COLO668 (cell line): ENCODE data around the gene CELF4.

ENCODE experiments used
- DNase-seq: peaks from one replicate; lab custom pipeline; 2025; ENCODE audit not compliant: unreplicated experiment; lab: John Stamatoyannopoulos, UW

CELF4 gene

DNA sequence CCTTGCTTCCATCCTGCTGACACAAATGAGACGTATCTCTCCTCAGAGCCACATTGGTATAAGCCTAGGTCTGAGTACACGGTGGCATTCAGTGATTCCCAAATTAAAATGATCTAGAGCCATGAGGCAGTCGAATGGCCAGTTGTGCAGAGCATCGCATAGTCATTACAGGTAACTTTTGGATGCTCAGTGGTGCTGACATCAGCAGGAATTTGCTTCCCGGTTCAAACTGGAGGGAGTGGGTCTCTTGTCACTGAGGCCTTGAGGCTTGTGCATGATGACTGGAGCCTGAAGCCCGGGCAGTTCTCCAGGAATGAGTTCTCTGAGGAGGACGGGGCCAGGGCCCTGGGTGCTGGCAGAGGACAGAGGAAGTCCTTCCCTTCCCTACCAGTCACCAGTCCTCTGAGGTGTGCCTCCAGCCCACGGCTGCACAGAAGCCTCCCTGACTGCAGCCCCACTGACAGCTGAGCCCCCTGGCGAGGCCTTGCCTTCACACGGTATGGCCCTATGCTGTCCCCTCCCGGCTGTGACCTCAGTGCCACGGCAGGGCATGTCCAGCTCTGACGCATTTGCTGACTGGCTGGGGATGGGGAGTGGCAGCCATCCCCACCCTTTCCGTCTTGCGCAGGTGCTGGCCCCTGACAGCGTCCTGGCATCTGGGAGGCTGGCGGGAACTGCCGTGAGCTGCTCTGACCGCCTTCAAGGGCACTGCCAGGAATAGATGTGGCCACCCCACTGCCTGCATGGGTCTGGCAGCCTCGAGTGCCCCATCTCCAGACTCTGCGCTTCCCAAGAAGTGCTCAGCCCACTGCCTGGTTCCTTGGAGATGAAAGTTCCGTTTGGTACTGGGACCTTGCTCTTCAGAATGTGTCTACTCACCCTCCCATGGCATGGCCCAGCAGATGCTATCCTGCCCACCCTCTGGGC, 117.4 kb downstream of the CELF4 start:
- DNase-seq: no peak

DNA sequence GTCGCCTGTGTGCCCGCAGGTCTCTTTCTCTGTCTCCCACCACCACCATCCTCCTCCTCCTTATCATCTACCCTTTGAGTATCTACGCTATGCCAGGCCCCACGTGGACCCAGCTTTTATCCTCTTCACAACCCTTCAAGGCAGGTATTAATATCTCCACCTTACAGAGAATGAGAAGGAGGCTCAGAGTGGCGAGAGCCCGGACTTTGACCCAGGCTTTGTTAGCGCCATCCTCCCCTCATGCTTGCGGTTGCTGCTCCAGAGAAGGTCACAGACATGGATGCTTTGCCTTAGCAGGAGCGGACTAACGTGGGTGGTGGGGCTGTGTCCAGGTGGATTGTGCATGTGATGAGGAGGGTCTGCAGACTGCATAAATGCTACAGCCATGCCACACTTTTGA, 119.8 kb downstream of the CELF4 start:
- DNase-seq: no peak

DNA sequence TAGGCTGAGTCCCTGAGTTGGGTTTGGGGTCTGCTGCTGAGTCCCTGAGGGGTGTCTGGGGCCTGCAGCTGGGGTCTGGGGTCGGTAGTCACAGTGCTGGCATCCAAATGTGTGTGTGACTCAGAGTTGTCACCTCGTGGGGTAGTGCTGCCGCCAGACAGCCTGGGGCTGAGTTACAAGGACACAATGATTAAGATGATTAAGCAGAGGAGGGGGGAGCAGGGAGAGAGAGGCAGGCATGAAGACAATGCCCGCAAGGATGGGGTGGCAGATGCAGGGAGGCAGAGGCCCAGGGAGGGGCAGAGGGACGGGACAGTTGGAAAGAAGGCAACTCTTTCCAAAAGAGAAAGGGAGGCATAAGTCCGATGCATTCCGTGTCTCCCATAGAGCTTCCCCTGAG, 120.2 kb downstream of the CELF4 start:
- DNase-seq: no peak

DNA sequence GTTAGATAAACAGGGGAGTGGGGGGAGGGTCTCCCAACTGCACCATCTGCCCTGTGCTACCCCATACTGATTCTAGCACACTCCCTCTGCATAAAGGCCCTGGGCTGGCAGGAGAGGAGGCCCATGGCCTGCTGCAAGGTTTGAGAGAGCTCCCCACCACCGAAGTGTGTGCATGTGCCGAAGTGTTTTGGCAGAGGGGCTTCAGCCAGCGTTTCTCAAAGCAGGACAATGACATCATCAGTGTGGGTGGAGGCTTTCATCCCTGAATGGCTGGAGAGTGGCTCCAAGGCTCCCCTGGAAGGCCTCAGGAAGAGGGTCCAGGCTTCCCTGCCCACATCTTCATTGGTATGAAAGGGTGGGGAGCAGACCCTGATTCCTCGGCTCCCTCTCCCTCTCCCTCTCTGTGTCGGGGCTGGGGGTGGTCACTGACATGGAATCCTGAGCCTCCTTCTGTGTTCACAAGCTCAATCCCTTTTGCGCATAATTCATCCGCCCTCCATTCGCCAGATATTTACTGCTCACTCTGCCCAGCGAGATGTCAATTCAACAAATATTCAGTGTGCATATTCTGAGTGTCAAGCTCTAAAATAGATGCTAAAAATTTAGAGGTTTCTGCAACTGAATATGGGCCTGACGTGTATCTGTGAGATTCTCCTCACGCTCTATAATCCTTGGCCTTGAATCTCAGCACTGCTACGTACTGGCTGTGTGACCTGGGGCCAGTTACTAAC, 122.1 kb downstream of the CELF4 start:
- DNase-seq: no peak

DNA sequence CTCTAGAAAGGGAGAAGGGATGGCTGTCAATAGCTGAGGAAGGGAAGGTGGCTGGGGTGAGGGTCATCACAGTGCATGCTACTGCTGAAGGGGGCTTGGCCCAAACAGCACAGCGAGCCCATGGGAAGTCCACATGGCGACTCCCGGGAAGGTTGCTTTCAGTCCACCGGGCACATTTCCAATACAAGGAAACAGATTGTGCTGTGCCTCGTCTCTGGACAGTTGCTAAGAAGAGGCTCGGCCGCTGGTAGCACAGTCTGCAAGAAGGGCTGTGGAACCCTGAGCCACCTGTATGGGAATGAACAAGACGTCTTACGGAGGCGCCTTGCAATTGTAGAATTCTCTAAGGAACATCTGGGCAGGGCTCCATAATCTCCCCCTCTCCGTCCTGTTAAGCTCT, 123.1 kb downstream of the CELF4 start:
- no peak for DNase-seq

DNA sequence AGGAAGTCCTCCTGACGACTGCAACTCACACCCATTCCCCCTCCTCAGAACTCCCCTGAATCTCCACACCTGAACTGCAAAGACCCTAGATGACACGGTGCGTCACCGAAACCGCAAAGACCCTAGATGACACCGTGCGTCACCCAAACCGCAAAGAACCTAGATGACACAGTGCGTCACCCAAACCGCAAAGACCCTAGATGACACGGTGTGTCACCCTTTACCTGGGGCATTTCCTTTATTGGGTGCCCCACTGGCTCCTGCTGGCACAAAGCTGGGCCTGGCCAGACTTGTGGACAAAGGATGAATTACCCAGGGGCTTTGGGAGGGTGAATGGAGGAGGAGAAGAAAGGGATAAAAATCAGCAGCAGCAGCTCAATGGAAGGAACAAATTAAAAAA, 123.8 kb downstream of the CELF4 start:
- no peak for DNase-seq

DNA sequence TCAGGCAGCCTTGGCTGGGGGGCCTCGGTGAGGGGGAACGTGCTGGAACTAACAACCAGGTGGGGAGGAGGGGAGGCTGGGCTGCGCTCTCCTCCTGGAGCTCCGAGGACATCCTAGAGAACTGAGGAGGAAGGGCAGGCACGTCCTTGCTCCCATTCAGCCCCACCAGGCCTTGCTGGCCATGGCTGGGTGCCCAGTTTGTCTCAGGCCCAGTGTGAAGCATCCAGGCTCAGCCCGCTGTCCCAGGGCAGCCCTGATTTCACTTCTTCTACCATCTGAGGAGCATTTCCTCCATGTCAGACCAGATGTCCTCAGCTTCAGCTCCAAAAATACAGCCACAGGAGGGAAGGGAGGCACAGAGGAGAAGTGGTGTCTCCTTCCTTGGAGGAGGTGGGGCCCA, 125.4 kb downstream of the CELF4 start:
- no peak for DNase-seq

DNA sequence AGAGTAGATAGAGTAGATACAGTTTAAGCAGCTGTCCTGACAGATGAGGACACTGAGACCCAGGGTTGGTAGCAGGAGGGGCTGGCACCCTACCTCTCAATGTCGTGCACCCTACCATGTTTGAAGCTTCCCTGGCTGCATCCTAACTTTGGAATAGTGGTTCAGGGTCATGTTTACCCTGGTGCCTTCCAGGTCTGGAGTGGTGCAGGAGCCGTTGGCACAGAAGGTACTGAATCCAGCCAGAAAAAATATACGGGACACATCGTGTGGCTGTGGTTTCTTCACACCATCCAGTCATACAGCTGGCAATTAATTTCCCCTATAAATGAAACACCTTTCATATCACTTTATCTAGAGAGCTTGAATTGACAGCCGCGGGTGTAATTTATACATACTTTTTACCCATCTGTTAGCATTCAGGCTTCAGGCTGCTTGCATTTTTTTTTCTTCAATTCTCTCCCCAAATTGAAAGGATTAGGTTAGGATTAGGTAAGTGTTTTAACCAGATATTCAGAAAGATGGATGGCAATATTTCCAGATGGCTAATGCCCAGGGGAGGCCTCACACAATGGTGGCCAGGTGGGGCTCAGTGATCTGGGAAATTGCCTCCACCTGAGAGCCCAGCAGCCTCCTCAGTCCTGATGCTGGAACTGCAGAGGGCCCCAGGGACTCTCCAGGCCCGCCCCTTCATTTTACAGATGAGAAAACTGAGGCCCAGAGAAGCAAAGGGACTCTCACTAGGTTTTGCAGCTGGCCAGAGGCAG, 127.0 kb downstream of the CELF4 start:
- no peak for DNase-seq

DNA sequence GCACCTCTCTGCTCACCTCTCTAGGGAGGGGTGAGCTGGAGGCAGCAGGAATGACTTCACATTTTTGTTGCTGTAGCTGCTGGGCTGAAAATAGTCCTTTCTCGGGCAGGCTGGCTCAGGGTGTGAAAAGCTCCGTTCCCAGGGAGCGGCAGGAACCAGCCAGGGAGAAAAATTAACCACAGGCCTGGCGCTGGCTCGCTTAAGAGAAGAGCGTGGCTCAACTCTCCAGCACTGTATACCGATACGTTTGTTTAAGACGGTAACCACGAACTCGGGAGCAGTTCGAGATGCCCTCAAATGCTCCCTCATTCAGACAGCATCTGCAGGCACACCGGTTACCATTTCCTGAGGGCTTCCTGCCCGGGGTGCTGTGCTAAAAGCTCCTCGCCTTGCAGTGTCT, 129.6 kb downstream of the CELF4 start:
- no peak for DNase-seq

DNA sequence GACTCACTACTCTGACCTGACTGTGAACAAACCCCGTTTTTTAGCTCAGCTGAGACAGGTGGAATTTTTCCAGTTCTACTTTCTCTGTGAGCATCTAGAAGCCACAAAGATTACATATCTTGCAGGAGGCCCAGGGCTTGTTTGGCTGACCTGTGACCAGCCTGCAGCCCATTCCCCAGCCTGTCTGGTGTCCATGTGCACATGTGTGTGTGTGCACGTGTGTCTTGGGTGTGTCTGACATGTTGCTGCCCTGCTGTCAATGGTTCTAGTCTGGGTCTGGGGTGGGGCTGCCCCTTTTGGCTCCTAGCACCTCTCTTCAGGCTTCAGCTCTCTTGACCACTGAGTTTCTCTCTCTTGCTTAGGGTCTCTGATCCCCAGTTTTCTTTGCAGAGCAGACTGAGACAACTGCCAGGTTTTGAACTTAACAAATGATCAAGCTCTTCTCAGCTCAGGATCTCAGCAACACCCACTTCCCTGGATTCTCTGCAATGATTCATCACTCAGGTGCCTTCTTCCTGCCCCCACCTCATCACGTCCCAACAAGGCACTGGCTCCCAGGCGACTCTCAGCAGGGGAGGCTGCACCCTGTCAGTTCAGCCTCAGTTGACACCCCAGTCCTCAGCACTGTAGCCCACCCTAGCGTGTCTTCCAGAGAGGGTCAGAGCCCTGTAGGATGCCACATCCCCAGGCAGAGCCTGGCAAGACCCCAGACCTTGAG, 130.3 kb downstream of the CELF4 start:
- DNase-seq: no peak

DNA sequence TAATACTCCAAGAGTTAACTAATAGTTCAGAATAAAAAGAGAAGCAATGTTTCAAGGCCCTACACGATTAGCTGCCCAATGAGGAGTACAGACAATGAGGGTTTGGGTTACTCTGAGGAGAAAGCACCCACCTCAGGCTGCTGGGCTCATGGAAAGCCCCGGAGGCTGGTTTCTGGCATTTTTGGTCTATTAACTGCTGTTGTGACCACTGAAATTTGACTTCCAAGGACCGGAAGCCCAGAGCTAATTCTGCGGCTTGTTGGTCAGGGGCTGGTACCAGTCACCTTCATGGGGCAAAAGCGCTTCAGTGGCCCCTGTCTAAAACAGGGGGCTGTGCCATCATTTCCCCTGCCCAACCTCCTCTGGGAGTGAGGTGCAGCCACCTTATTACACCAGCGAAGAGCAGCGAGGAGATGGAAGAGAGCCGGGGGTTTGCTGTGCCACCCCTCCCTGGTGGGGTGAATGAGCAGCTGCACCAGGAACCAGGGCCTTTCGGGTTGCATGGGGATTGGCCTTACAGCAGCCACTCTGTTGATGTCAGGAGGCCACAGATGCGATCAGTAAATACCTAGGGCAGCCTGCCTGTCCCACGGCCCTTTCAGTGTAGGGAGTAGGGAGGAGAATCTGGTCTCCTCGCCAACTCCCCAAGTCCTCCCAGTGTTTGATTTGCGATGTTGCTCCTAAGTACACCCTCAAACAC, 131.3 kb downstream of the CELF4 start:
- no peak for DNase-seq

DNA sequence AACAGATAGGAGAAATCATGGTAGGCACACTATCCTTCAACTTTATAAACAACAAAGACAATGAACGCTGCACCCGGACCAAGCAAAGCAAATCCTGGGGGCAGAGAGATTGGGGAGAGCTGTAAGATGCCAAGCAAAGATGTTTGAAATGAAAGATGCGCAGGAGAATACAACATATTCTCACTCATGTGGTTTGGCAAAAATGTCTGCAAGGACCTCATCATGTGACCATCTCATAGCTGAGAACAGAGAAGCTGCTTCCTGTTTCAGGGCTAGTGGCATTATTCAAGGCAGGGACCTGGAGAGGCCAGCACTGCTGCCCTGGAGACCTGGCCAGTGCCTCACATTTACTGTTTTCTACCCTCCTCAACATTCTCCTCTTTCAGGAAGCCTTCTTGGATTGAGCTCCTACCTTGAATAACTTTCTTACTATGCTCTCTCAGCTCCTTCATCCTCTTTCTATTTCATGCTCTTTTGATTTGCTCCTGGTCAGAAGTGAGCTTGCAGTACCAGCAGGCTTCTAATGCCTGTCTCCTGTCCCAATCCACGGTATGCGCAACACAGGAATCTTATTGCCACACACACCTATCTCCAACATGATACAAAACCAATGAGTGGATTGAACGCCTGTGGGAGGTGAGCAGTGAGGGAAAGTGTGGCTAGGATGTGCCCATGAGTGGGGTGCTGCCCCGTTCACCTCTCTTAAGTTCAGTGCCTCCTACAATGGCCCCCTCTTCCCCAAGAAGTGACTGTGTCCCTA, 133.0 kb downstream of the CELF4 start:
- DNase-seq: no peak

DNA sequence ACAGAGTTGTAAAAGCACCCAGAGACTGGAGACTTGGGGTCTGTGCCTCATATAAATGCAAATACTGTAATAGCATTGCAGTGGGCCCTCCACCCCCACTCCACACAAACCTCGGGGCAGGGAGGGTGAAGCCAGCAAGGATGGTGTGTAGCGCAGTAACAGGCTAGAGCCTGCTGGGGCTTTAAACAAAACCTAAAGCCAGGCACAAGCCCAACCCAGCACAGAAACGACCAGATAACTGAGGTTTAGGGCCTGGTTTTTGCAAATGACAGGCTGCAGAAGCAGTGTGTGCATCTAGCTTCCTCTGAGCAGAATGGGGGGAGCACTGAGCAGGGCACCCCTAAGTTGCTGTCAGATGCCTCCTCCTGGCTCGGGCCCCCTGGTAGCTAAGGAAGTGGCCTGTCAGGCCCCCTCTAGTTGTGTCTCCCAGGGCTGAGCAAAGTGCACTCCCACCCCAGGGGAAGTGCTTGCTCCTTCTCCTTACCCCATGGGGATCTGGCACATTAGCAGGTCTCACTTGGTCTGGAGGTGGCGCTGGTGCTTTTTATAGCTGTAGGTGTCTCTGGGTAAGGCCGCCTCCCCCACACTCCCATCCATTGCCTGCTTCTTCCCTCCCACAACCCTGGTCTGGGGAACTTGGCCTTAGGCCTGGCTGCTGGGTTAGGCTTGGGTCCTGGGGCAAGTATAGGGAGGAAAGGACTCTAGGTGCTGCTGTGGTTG, 135.1 kb downstream of the CELF4 start:
- DNase-seq: peak; percentile 11

DNA sequence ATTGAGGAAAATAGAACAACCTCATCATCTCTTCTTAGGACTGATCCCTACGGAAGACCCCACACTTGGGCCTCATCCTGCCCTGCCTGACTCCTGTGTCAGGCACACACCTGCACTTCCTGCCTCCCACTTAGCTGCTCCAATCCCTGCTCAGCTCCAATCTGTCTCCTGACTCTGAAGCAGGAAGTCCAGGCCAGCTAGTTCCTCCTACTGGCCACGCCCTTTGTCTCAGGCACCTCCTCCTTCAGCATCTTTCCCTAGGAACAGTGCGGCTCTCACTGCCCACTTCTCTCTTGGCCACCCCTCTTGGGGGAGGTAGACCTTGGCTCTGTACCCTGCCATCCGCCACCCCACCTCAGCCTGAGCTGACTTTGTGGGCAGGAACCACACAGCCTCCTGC, 135.8 kb downstream of the CELF4 start:
- DNase-seq: peak; percentile 11

DNA sequence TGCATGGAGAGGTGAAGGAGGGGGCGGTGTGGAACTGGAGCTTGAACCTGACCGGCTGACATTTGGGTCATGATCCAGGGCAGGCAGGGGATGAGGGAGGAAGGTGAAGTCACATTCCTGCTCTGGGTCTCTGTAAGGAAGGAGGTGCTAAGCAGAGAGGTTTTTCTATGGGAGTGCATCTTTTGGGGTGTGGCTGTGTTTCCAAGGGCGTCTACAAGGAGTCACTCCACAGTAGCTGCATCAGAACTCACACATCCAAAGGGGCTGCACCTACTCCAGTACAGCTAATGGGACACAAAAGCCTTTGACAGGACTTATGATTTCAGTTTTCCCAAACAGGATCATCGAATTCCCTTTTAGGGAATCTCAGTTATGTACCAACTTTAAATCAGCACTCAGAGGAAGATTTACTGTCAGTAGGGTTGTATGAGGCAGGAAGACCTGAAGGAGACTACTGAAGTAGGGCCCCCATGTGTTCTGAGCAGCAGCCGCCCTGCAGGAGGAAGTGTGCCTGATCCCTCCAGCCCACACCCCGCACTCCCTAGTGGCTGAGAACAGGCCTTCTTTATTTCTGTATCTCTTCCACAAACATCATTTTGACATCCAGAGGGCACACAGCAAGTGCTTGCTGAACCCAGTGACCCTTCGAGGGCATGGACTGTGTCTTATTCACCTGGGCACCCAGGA, 137.2 kb downstream of the CELF4 start:
- no peak for DNase-seq

DNA sequence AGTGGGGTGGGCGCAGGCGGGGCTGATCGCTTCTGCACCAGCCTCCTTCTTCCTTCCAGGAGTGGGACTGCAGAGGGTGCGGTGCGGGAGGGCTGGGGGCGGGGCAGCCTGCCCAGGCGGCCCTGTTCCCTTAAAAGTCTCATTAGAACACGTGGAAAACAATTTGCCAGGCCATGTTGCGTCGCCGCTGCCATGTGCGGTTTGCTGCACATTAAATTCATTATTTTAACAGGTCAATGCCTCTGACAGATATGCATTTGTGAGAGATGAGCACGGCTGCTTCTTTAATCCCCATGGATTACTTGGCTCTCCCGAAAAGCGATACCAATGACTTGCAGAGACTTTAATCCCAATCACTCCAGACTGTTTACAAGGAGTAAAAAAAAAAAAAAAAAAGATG, 139.0 kb downstream of the CELF4 start:
- DNase-seq: no peak

DNA sequence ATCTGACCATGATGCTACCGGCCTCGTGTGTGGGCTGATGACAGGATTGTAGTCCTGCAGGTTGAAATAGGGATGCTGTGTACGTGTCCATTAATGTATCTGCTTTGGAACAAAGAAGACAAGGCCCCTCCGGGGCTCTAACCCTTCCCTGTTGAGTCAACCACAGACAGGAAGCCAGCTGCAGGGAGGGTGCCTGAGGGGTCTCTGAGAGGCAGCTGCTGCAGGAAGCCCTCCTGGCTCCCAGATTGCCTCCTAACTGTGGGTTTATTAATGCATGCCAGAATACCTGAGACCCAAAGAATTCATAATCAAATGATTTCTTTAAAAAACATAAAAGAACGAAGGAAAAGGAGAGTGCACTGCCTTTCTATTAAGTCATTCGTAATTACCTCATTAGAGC, 140.4 kb downstream of the CELF4 start:
- DNase-seq: no peak

DNA sequence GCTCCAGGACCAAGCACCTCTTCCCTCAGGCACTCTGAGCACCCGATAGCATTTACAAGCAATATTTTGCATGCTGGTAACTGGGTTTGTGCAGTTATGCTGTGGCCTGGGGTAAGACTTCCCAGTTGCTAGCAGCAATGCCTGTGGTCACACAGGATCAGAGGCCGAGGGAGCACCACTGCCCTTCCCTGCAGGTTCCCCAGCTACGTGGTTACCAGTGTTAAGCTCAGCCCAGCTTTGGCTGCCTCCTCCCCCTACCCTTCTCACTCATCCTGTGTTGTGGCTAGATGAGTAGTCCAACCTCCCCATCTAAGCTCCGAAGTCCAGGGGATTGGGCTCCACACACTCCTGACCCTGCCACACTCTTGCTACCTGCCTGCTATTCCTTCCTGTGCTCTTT, 141.1 kb downstream of the CELF4 start:
- DNase-seq: no peak
